MM.1S (cell line): ENCODE measurements around the gene ATPAF1.

Experiments
- DNase-seq: peaks from one replicate; pipeline ENCODE4 v3.0.0-alpha.2; 2015
- H2AFZ ChIP-seq: fragments of 300-600 bp; sonication (generic); 2 replicates; pipeline ENCODE4 v1.6.0; 2016; ENCODE audit warnings: antibody characterized with exemption, low read length
- H3F3A ChIP-seq: fragments of 300-600 bp; sonication (generic); 2 replicates; pipeline ENCODE4 v1.6.1; 2016; ENCODE audit warnings: mild to moderate bottlenecking, antibody characterized with exemption, low read length, moderate library complexity, mixed read lengths; ENCODE audit not compliant: insufficient read depth
- H3K27ac ChIP-seq: fragments of 300-600 bp; sonication (generic); 2 replicates; pipeline ENCODE4 v1.5.1; 2016; ENCODE audit warnings: mild to moderate bottlenecking, low read length
- H3K27me3 ChIP-seq: fragments of 300-600 bp; sonication (generic); replicated peaks from 2 replicates; pipeline ENCODE4 v1.6.0; 2016; ENCODE audit warnings: low read length; ENCODE audit not compliant: insufficient read depth
- H3K36me3 ChIP-seq: fragments of 300-600 bp; sonication (generic); replicated peaks from 2 replicates; pipeline ENCODE4 v1.6.1; 2016; ENCODE audit warnings: mild to moderate bottlenecking, low read length, mixed read lengths; ENCODE audit not compliant: insufficient read depth
- H3K4me1 ChIP-seq: fragments of 300-600 bp; sonication (generic); 2 replicates; pipeline ENCODE4 v1.6.1; 2016; ENCODE audit warnings: low read length, mixed read lengths
- H3K4me2 ChIP-seq: fragments of 300-600 bp; sonication (generic); 2 replicates; pipeline ENCODE4 v1.6.0; 2016; ENCODE audit warnings: low read depth, low read length
- H3K4me3 ChIP-seq: fragments of 300-600 bp; sonication (generic); 2 replicates; pipeline ENCODE4 v1.5.1; 2016; ENCODE audit warnings: low read length, mixed read lengths
- H3K79me2 ChIP-seq: fragments of 300-600 bp; sonication (generic); 2 replicates; pipeline ENCODE4 v1.6.1; 2016; ENCODE audit warnings: mixed run types, low read length, mixed read lengths
- H3K9ac ChIP-seq: fragments of 300-600 bp; sonication (generic); 2 replicates; pipeline ENCODE4 v1.6.1; 2016; ENCODE audit warnings: low read length, mixed read lengths
- H3K9me2 ChIP-seq: fragments of 300-600 bp; sonication (generic); replicated peaks from 2 replicates; pipeline ENCODE4 v1.6.1; 2016; ENCODE audit warnings: mild to moderate bottlenecking, low read length, mixed read lengths; ENCODE audit not compliant: insufficient read depth
- H3K9me3 ChIP-seq: fragments of 300-600 bp; sonication (generic); replicated peaks from 2 replicates; pipeline ENCODE4 v1.6.1; 2016; ENCODE audit warnings: mild to moderate bottlenecking, low read length, mixed read lengths; ENCODE audit not compliant: insufficient read depth
- H4K20me1 ChIP-seq: fragments of 300-600 bp; sonication (generic); 2 replicates; pipeline ENCODE4 v1.6.1; 2016; ENCODE audit warnings: mild to moderate bottlenecking, low read length, moderate library complexity, mixed read lengths; ENCODE audit not compliant: insufficient read depth
- CTCF ChIP-seq: fragments of 300-600 bp; sonication (generic); IDR thresholded peaks from 2 replicates; pipeline ENCODE4 v1.5.1; 2016; ENCODE audit warnings: antibody characterized with exemption, low read length, mixed read lengths
- EZH2 ChIP-seq: fragments of 300-600 bp; sonication (generic); optimal IDR thresholded peaks from 2 replicates; pipeline ENCODE3; 2017; ENCODE audit warnings: low read depth, mild to moderate bottlenecking, antibody characterized with exemption, low read length, mixed read lengths
- EZH2phosphoT487 ChIP-seq: fragments of 300-600 bp; sonication (generic); IDR thresholded peaks from 2 replicates; pipeline ENCODE4 v1.6.1; 2018; ENCODE audit warnings: antibody characterized with exemption, low read length

The ATPAF1 gene

GRCh38 chr1:46681333-46682034 lies 13.3 kb upstream of the ATPAF1 start:
- Histone ChIP-seq H4K20me1 (no peaks in the 10 kb centered on the region), H3K27ac (no peak overlapping the region), H3K36me3 (peaks cover 11% of the 10 kb centered on the region), H3F3A (peaks cover 2% of the 10 kb centered on the region; the same call in 1 of the 2 replicates), H2AFZ (no peak overlapping the region), H3K27me3 (no peaks in the 10 kb centered on the region), H3K4me3 (no peak overlapping the region), H3K9me3 (no peaks in the 10 kb centered on the region), H3K9me2 (no peaks in the 10 kb centered on the region), H3K9ac (no peak overlapping the region), H3K4me1 (peaks cover 7% of the 10 kb centered on the region), H3K4me2 (no peak overlapping the region), H3K79me2 (no peaks in the 10 kb centered on the region)
- TF ChIP-seq EZH2phosphoT487 (no peak), EZH2 (no peak), CTCF (no peak)
- DNase-seq: no peak

GRCh38 chr1:46679789-46680573 lies 11.8 kb upstream of the ATPAF1 start:
- no peak overlapping the region for H2AFZ ChIP-seq
- H3K27ac ChIP-seq: no peak overlapping the region
- no peaks in the 10 kb centered on the region for H3K9me2 ChIP-seq
- H4K20me1 ChIP-seq: no peaks in the 10 kb centered on the region
- H3K9ac ChIP-seq: no peak overlapping the region
- no peak overlapping the region for H3K4me3 ChIP-seq
- no peaks in the 10 kb centered on the region for H3K27me3 ChIP-seq
- TF ChIP-seq CTCF (no peak), EZH2phosphoT487 (no peak), EZH2 (no peak)
- no peak for DNase-seq
- peaks cover 22% of the 10 kb centered on the region for H3K4me1 ChIP-seq
- no peak overlapping the region for H3K4me2 ChIP-seq
- H3K36me3 ChIP-seq: peaks cover 7% of the 10 kb centered on the region
- H3F3A ChIP-seq: peaks cover 12% of the 10 kb centered on the region; the same call in 1 of the 2 replicates
- no peaks in the 10 kb centered on the region for H3K79me2 ChIP-seq
- no peaks in the 10 kb centered on the region for H3K9me3 ChIP-seq

GRCh38 chr1:46677339-46677738 lies 9.2 kb upstream of the ATPAF1 start:
- Histone ChIP-seq H4K20me1 (no peaks in the 10 kb centered on the region), H3K36me3 (no peaks in the 10 kb centered on the region; the same call in 1 of the 2 replicates), H3K79me2 (no peaks in the 10 kb centered on the region), H3K4me3 (no peak overlapping the region), H3K27me3 (no peaks in the 10 kb centered on the region), H3K27ac (no peak overlapping the region), H2AFZ (no peak overlapping the region), H3K9me2 (no peaks in the 10 kb centered on the region), H3K9me3 (no peaks in the 10 kb centered on the region), H3K4me1 (peaks cover 22% of the 10 kb centered on the region), H3K9ac (no peak overlapping the region), H3K4me2 (no peak overlapping the region), H3F3A (peaks cover 12% of the 10 kb centered on the region; the same call in 1 of the 2 replicates)
- TF ChIP-seq EZH2phosphoT487 (no peak), EZH2 (no peak), CTCF (no peak)
- no peak for DNase-seq
